SK-N-SH (cell line): ENCODE measurements around the gene GALNT18.

Source experiments
- CTCF ChIP-seq: fragments of 200-600 bp; sonication (generic); IDR thresholded peaks from 2 replicates; pipeline ENCODE4 v1.6.1; 2017; ENCODE audit warnings: antibody characterized with exemption, mild to moderate bottlenecking, moderate library complexity
- MXI1 ChIP-seq: IDR thresholded peaks from 2 replicates; pipeline ENCODE4 v1.6.1; 2012; ENCODE audit warnings: mild to moderate bottlenecking, low read depth, low read length, improper control_type of control experiment
- RXRA ChIP-seq: IDR thresholded peaks from 2 replicates; pipeline ENCODE4 v1.4.0; 2012; ENCODE audit warnings: low read depth, mild to moderate bottlenecking, borderline replicate concordance

GRCh38 chr11:11552529-11553087 lies 69.2 kb downstream of the GALNT18 start:
- no peak for TF ChIP-seq MXI1
- no peak for TF ChIP-seq RXRA
- no peak for TF ChIP-seq CTCF
